ENCODE measurements around the gene KRT27. TPM values are rescaled to one million over a fixed set of nuclear protein-coding genes. Genes with fewer than 3 reads are reported as not detected.

Gene KRT27
- total RNA-seq, 2 experiments from 2014 or later, result not detected

GRCh38 chr17:40796846-40797245 lies 14.5 kb upstream of the KRT27 start:
- no peak overlapping the region for H3K27ac Mint-ChIP-seq
- peaks cover 37% of the 10 kb centered on the region for H3K27me3 Mint-ChIP-seq
- no peaks in the 10 kb centered on the region for H3K36me3 Mint-ChIP-seq
- ATAC-seq (no peak), DNase-seq (no peak)
- no peaks in the 10 kb centered on the region for H3K9me3 Mint-ChIP-seq (ENCODE audit: low read depth)
- H3K4me3 Mint-ChIP-seq, result no peak overlapping the region
- no peaks in the 10 kb centered on the region for H3K4me1 Mint-ChIP-seq
- CTCF ChIA-PET, result interaction anchor here (1.5 kb wide), 1 partner anchor 866 kb away, joined by 4 read pairs; no protein-coding TSS in a partner anchor

- Mint-ChIP-seq H3K9me3 (ENCODE audit: low read depth) (no peaks in the 10 kb centered on the region), H3K4me1 (no peaks in the 10 kb centered on the region), H3K27ac (no peak overlapping the region), H3K4me3 (no peak overlapping the region), H3K36me3 (no peaks in the 10 kb centered on the region), H3K27me3 (peaks cover 45% of the 10 kb centered on the region)
- CTCF ChIA-PET, result no interaction called here
- ATAC-seq (no peak), DNase-seq (no peak)
Measured at GRCh38 chr17:40795019-40795667, 12.8 kb upstream of the KRT27 start.

- no peak overlapping the region for H3K4me3 Mint-ChIP-seq
- no peaks in the 10 kb centered on the region for H3K4me1 Mint-ChIP-seq
- DNase-seq (no peak), ATAC-seq (no peak)
- no peak overlapping the region for H3K27ac Mint-ChIP-seq
- CTCF ChIA-PET, result no interaction called here
- H3K9me3 Mint-ChIP-seq (ENCODE audit: low read depth), result no peaks in the 10 kb centered on the region
- H3K27me3 Mint-ChIP-seq, result peaks cover 43% of the 10 kb centered on the region
- H3K36me3 Mint-ChIP-seq, result no peaks in the 10 kb centered on the region
Measured at GRCh38 chr17:40794466-40794865, 12.1 kb upstream of the KRT27 start.

- CTCF ChIA-PET, result no interaction called here
- peaks cover 41% of the 10 kb centered on the region for H3K27me3 Mint-ChIP-seq
- H3K4me1 Mint-ChIP-seq, result no peaks in the 10 kb centered on the region
- H3K27ac Mint-ChIP-seq, result no peak overlapping the region
- H3K36me3 Mint-ChIP-seq, result no peaks in the 10 kb centered on the region
- H3K9me3 Mint-ChIP-seq (ENCODE audit: low read depth), result no peaks in the 10 kb centered on the region
- no peak overlapping the region for H3K4me3 Mint-ChIP-seq
- DNase-seq, result no peak
- ATAC-seq, result no peak
Measured at GRCh38 chr17:40793832-40794231, 11.5 kb upstream of the KRT27 start.

GRCh38 chr17:40791787-40792436 lies 9.6 kb upstream of the KRT27 start:
- DNase-seq, result no peak
- Mint-ChIP-seq H3K27ac (no peak overlapping the region), H3K9me3 (ENCODE audit: low read depth) (no peaks in the 10 kb centered on the region), H3K4me1 (no peaks in the 10 kb centered on the region), H3K36me3 (no peaks in the 10 kb centered on the region), H3K27me3 (peaks cover 37% of the 10 kb centered on the region), H3K4me3 (no peak overlapping the region)
- ATAC-seq, result no peak
- CTCF ChIA-PET, result interaction anchor here (0.9 to 1.2 kb wide), 3 partner anchors 11 to 21 kb away, joined by 3 to 8 read pairs (median 3); no protein-coding TSS in a partner anchor

GRCh38 chr17:40791111-40791510 lies 8.8 kb upstream of the KRT27 start:
- DNase-seq, result no peak
- no peak for ATAC-seq
- H3K27me3 Mint-ChIP-seq, result peaks cover 32% of the 10 kb centered on the region
- no peaks in the 10 kb centered on the region for H3K4me1 Mint-ChIP-seq
- no peaks in the 10 kb centered on the region for H3K36me3 Mint-ChIP-seq
- CTCF ChIA-PET, result interaction anchor here (0.6 to 1.2 kb wide), 5 partner anchors 12 to 400 kb away, joined by 3 to 8 read pairs (median 3); no protein-coding TSS in a partner anchor
- no peak overlapping the region for H3K4me3 Mint-ChIP-seq
- no peak overlapping the region for H3K27ac Mint-ChIP-seq
- no peaks in the 10 kb centered on the region for H3K9me3 Mint-ChIP-seq (ENCODE audit: low read depth)

GRCh38 chr17:40779181-40779909 lies 3.0 kb downstream of the KRT27 start:
- no peaks in the 10 kb centered on the region for H3K9me3 Mint-ChIP-seq (ENCODE audit: low read depth)
- H3K27me3 Mint-ChIP-seq, result peaks cover 73% of the 10 kb centered on the region
- ATAC-seq (no peak), DNase-seq (no peak)
- H3K36me3 Mint-ChIP-seq, result no peaks in the 10 kb centered on the region
- CTCF ChIA-PET, result no interaction called here
- H3K27ac Mint-ChIP-seq, result no peak overlapping the region
- no peaks in the 10 kb centered on the region for H3K4me1 Mint-ChIP-seq
- H3K4me3 Mint-ChIP-seq, result peak overlapping the region; percentile 50

GRCh38 chr17:40778461-40778860 lies 3.9 kb downstream of the KRT27 start:
- H3K27ac Mint-ChIP-seq, result no peak overlapping the region
- no peaks in the 10 kb centered on the region for H3K9me3 Mint-ChIP-seq (ENCODE audit: low read depth)
- no peaks in the 10 kb centered on the region for H3K4me1 Mint-ChIP-seq
- CTCF ChIA-PET, result no interaction called here
- H3K27me3 Mint-ChIP-seq, result peaks cover 75% of the 10 kb centered on the region
- H3K4me3 Mint-ChIP-seq, result no peak overlapping the region
- DNase-seq, result no peak
- ATAC-seq, result no peak
- no peaks in the 10 kb centered on the region for H3K36me3 Mint-ChIP-seq

GRCh38 chr17:40777971-40778370 lies 4.4 kb downstream of the KRT27 start:
- no peaks in the 10 kb centered on the region for H3K4me1 Mint-ChIP-seq
- CTCF ChIA-PET, result no interaction called here
- no peak overlapping the region for H3K4me3 Mint-ChIP-seq
- no peaks in the 10 kb centered on the region for H3K36me3 Mint-ChIP-seq
- H3K9me3 Mint-ChIP-seq (ENCODE audit: low read depth), result no peaks in the 10 kb centered on the region
- H3K27ac Mint-ChIP-seq, result no peak overlapping the region
- peaks cover 72% of the 10 kb centered on the region for H3K27me3 Mint-ChIP-seq
- DNase-seq (no peak), ATAC-seq (no peak)

- CTCF ChIA-PET, result no interaction called here
- Mint-ChIP-seq H3K4me3 (no peak overlapping the region), H3K27ac (no peak overlapping the region), H3K9me3 (ENCODE audit: low read depth) (no peaks in the 10 kb centered on the region), H3K4me1 (no peaks in the 10 kb centered on the region), H3K27me3 (peaks cover 72% of the 10 kb centered on the region), H3K36me3 (no peaks in the 10 kb centered on the region)
- no peak for DNase-seq
- no peak for ATAC-seq
Measured at GRCh38 chr17:40777459-40777858, 4.9 kb downstream of the KRT27 start.

GRCh38 chr17:40775945-40776344 lies 6.4 kb downstream of the KRT27 start:
- no peaks in the 10 kb centered on the region for H3K4me1 Mint-ChIP-seq
- H3K27me3 Mint-ChIP-seq, result peaks cover 76% of the 10 kb centered on the region
- H3K27ac Mint-ChIP-seq, result no peak overlapping the region
- ATAC-seq, result no peak
- CTCF ChIA-PET, result interaction anchor here (0.6 kb wide), 1 partner anchor 67 kb away, joined by 3 read pairs; no protein-coding TSS in a partner anchor
- no peaks in the 10 kb centered on the region for H3K36me3 Mint-ChIP-seq
- DNase-seq, result no peak
- H3K4me3 Mint-ChIP-seq, result no peak overlapping the region
- no peaks in the 10 kb centered on the region for H3K9me3 Mint-ChIP-seq (ENCODE audit: low read depth)

- H3K4me3 Mint-ChIP-seq, result no peak within 1 kb of the TSS
- CTCF ChIA-PET, result no interaction called here
- no peak for DNase-seq
- peaks cover 54% of the 10 kb centered on the region for H3K27me3 Mint-ChIP-seq
- H3K36me3 Mint-ChIP-seq, result no peaks in the 10 kb centered on the region
- ATAC-seq, result no peak
- no peak within 1 kb of the TSS for H3K27ac Mint-ChIP-seq
- no peaks in the 10 kb centered on the region for H3K9me3 Mint-ChIP-seq (ENCODE audit: low read depth)
- H3K4me1 Mint-ChIP-seq, result no peaks in the 10 kb centered on the region
Measured at GRCh38 chr17:40772101-40772500, 10.2 kb downstream of the KRT27 start, which contains the start of gene KRT26. TSS of gene KRT26 (minus strand) at chr17:40772201. CDS start at chr17:40772113, 88 bp downstream.

- no peak overlapping the region for H3K27ac Mint-ChIP-seq
- no peak overlapping the region for H3K4me3 Mint-ChIP-seq
- no peak for DNase-seq
- peaks cover 13% of the 10 kb centered on the region for H3K9me3 Mint-ChIP-seq (ENCODE audit: low read depth)
- H3K4me1 Mint-ChIP-seq, result no peaks in the 10 kb centered on the region
- CTCF ChIA-PET, result no interaction called here
- ATAC-seq, result no peak
- peaks cover 3% of the 10 kb centered on the region for H3K36me3 Mint-ChIP-seq
- H3K27me3 Mint-ChIP-seq, result peaks cover 32% of the 10 kb centered on the region
Measured at GRCh38 chr17:40765657-40766056, 16.7 kb downstream of the KRT27 start.

- H3K27me3 Mint-ChIP-seq, result peaks cover 36% of the 10 kb centered on the region
- no peak for DNase-seq
- no peak for ATAC-seq
- no peak overlapping the region for H3K4me3 Mint-ChIP-seq
- H3K36me3 Mint-ChIP-seq, result peaks cover 4% of the 10 kb centered on the region
- no peaks in the 10 kb centered on the region for H3K4me1 Mint-ChIP-seq
- peaks cover 21% of the 10 kb centered on the region for H3K9me3 Mint-ChIP-seq (ENCODE audit: low read depth)
- H3K27ac Mint-ChIP-seq, result no peak overlapping the region
- CTCF ChIA-PET, result no interaction called here
Measured at GRCh38 chr17:40763752-40764151, 18.6 kb downstream of the KRT27 start.
